GM19240 (cell line): ENCODE measurements around the gene SCNN1B.

Experiments
- DNase-seq: peaks from one replicate; pipeline ENCODE4 v3.0.0; 2011; ENCODE audit warnings: low spot score; ENCODE audit not compliant: insufficient read length

Gene SCNN1B

GRCh38 chr16:23403547-23403946, 101.4 kb downstream of the SCNN1B start:
- DNase-seq: no peak

- no peak for DNase-seq
These were observed 103.9 kb downstream of the SCNN1B start for GRCh38 chr16:23406024-23406423.

- no peak for DNase-seq
These were observed 104.6 kb downstream of the SCNN1B start for GRCh38 chr16:23406546-23407240.

- DNase-seq: no peak
These were observed 105.5 kb downstream of the SCNN1B start for GRCh38 chr16:23407436-23408127.

- no peak for DNase-seq
These were observed 106.2 kb downstream of the SCNN1B start for GRCh38 chr16:23408242-23408822.

- no peak for DNase-seq
These were observed 106.8 kb downstream of the SCNN1B start for GRCh38 chr16:23408823-23409298.

- no peak for DNase-seq
These were observed 107.4 kb downstream of the SCNN1B start for GRCh38 chr16:23409522-23409921.

GRCh38 chr16:23410176-23410575, 108.1 kb downstream of the SCNN1B start:
- no peak for DNase-seq

- no peak for DNase-seq
These were observed 112.6 kb downstream of the SCNN1B start for GRCh38 chr16:23414731-23415130.

- DNase-seq: no peak
These were observed 114.7 kb downstream of the SCNN1B start for GRCh38 chr16:23416816-23417215.

- DNase-seq: no peak
These were observed 117.9 kb downstream of the SCNN1B start for GRCh38 chr16:23420011-23420410.

GRCh38 chr16:23423496-23424049, 121.5 kb downstream of the SCNN1B start:
- DNase-seq: no peak

- DNase-seq: no peak
These were observed 122.3 kb downstream of the SCNN1B start for GRCh38 chr16:23424292-23424958.

GRCh38 chr16:23428351-23428750, 126.2 kb downstream of the SCNN1B start:
- no peak for DNase-seq
